Measurements from ENCODE around the gene MAP6. TPM values are rescaled to one million over a fixed set of nuclear protein-coding genes. Genes with fewer than 3 reads are reported as not detected.

MAP6 gene
- total RNA-seq, 1 experiment from 2014 or later: not detected

- CTCF ChIA-PET: no interaction called here
- Histone ChIP-seq H3K9me2 (ENCODE audit: insufficient read depth) (no peaks in the 10 kb centered on the region), H3K4me3 (no peak overlapping the region), H4K20me1 (ENCODE audit: insufficient read depth) (no peaks in the 10 kb centered on the region), H3K4me1 (replicated peaks; ENCODE audit: insufficient read depth) (no peaks in the 10 kb centered on the region), H3K9me3 (ENCODE audit: insufficient read depth, low read depth) (no peaks in the 10 kb centered on the region), H2AFZ (no peak overlapping the region), H3K4me2 (no peak overlapping the region), H3F3A (ENCODE audit: insufficient read depth, low read depth) (no peaks in the 10 kb centered on the region), H3K27me3 (ENCODE audit: insufficient read depth, low read depth) (0 out of 2 replicates have a peak, but pooled peaks cover 7% of the 10 kb centered on the region), H3K27ac (no peak overlapping the region), H3K36me3 (ENCODE audit: low read depth) (no peaks in the 10 kb centered on the region), H3K79me2 (ENCODE audit: low read depth) (no peaks in the 10 kb centered on the region)
- no peak for TF ChIP-seq CTCF (conservative IDR thresholded peaks at IDR 0.05)
- DNase-seq: no peak
- BruUV-seq (replicated peaks): no TSS peak
- intact Hi-C loops (cut with micrococcal nuclease; ENCODE audit: unreplicated experiment): loop anchor here (5.0 kb wide), 1 partner anchor 207 kb away; no protein-coding TSS in a partner anchor
- POLR2A ChIA-PET (ENCODE audit: unreplicated experiment): no interaction called here
Observed at GRCh38 chr11:75595429-75595828, 73.4 kb downstream of the MAP6 start.

GRCh38 chr11:75594211-75594610, 74.6 kb downstream of the MAP6 start:
- BruUV-seq (replicated peaks): no TSS peak
- H3K4me3 ChIP-seq: no peak overlapping the region

GRCh38 chr11:75593286-75593915, 75.4 kb downstream of the MAP6 start:
- Histone ChIP-seq H3K79me2 (ENCODE audit: low read depth) (no peaks in the 10 kb centered on the region), H3K4me3 (no peak overlapping the region), H3F3A (ENCODE audit: insufficient read depth, low read depth) (no peaks in the 10 kb centered on the region), H4K20me1 (ENCODE audit: insufficient read depth) (no peaks in the 10 kb centered on the region), H3K9me3 (ENCODE audit: insufficient read depth, low read depth) (no peaks in the 10 kb centered on the region), H2AFZ (no peak overlapping the region), H3K27me3 (ENCODE audit: insufficient read depth, low read depth) (0 out of 2 replicates have a peak, but pooled peaks cover 7% of the 10 kb centered on the region), H3K27ac (no peak overlapping the region), H3K4me1 (replicated peaks; ENCODE audit: insufficient read depth) (no peaks in the 10 kb centered on the region), H3K4me2 (no peak overlapping the region), H3K36me3 (ENCODE audit: low read depth) (no peaks in the 10 kb centered on the region), H3K9me2 (ENCODE audit: insufficient read depth) (no peaks in the 10 kb centered on the region)
- DNase-seq: no peak
- CTCF ChIA-PET: no interaction called here
- POLR2A ChIA-PET (ENCODE audit: unreplicated experiment): interaction anchor here (0.6 kb wide), 2 partner anchors 12 to 629 kb away, joined by 4 to 9 read pairs; no protein-coding TSS in a partner anchor
- BruUV-seq (replicated peaks): no TSS peak
- intact Hi-C loops (cut with micrococcal nuclease; ENCODE audit: unreplicated experiment): no loop called here
- TF ChIP-seq EZH2 (IDR thresholded peaks at IDR 0.05; ENCODE audit: low read depth) (no peak), CTCF (conservative IDR thresholded peaks at IDR 0.05) (no peak)

More at GRCh38 chr11:75594211-75594610, 74.6 kb downstream of the MAP6 start:
- no peaks in the 10 kb centered on the region for H3K9me3 ChIP-seq (ENCODE audit: insufficient read depth, low read depth)
- TF ChIP-seq CTCF (conservative IDR thresholded peaks at IDR 0.05) (no peak), EZH2 (IDR thresholded peaks at IDR 0.05; ENCODE audit: low read depth) (no peak)
- no peak overlapping the region for H3K27ac ChIP-seq
- H3K36me3 ChIP-seq (ENCODE audit: low read depth): no peaks in the 10 kb centered on the region
- no peaks in the 10 kb centered on the region for H4K20me1 ChIP-seq (ENCODE audit: insufficient read depth)
- no peak for DNase-seq
- no peak overlapping the region for H3K4me2 ChIP-seq
- ChIA-PET CTCF (no interaction called here), POLR2A (ENCODE audit: unreplicated experiment) (interaction anchor here (0.6 kb wide), 1 partner anchor 629 kb away, joined by 9 read pairs; no protein-coding TSS in a partner anchor)
- no peaks in the 10 kb centered on the region for H3K79me2 ChIP-seq (ENCODE audit: low read depth)
- H3K9me2 ChIP-seq (ENCODE audit: insufficient read depth): no peaks in the 10 kb centered on the region
- no peak overlapping the region for H2AFZ ChIP-seq
- intact Hi-C loops (cut with micrococcal nuclease; ENCODE audit: unreplicated experiment): no loop called here
- H3K27me3 ChIP-seq (ENCODE audit: insufficient read depth, low read depth): 0 out of 2 replicates have a peak, but pooled peaks cover 7% of the 10 kb centered on the region
- H3F3A ChIP-seq (ENCODE audit: insufficient read depth, low read depth): no peaks in the 10 kb centered on the region
- no peaks in the 10 kb centered on the region for H3K4me1 ChIP-seq (replicated peaks; ENCODE audit: insufficient read depth)

Data from PC-9 (cell line).